GM12878 (cell line): ENCODE results near the gene WWOX. TPM values are rescaled to one million over a fixed set of nuclear protein-coding genes. Genes with fewer than 3 reads are reported as not detected.

ENCODE experiments used
- ATAC-seq: fragments of 200-7000 bp; cut with Tn5 transposase; 3 replicates; pipeline ENCODE4 v1.9.1; 2020; ENCODE audit warnings: mild to moderate bottlenecking, moderate library complexity
- BruUV-seq: library from RNA; stranded (reverse); fragments of 400-500 nt; replicated peaks from 2 replicates; lab custom pipeline; 2021; lab: Mats Ljungman, UMichigan
- CTCF ChIA-PET: fragments of 300-600 bp; sonication (Branson Sonifier 250); formaldehyde crosslinking; extraction: SDS; loops from one replicate; lab custom pipeline; 2021; ENCODE audit warnings: inconsistent platforms; lab: Yijun Ruan, JAX
- POLR2A ChIA-PET: fragments of 350-600 bp; formaldehyde crosslinking; extraction: SDS; loops from one replicate; lab custom pipeline; 2021; ENCODE audit warnings: inconsistent platforms; lab: Charles Lee
- RAD21 ChIA-PET: fragments of 300-600 bp; sonication (Branson Sonifier 250); formaldehyde crosslinking; loops from one replicate; lab custom pipeline; 2023; ENCODE audit warnings: antibody characterized with exemption; ENCODE audit not compliant: unreplicated experiment; lab: Charles Lee
- SMC1A ChIA-PET: fragments of 300-600 bp; sonication (Branson Sonifier 250); formaldehyde crosslinking; loops from one replicate; lab custom pipeline; 2023; ENCODE audit not compliant: unreplicated experiment, uncharacterized antibody; lab: Charles Lee
- DNase-seq: peaks from one replicate; pipeline ENCODE4 v3.0.0-alpha.2; 2011; ENCODE audit warnings: low read depth, low spot score
- FAIRE-seq: peaks from 3 replicates; lab custom pipeline; 2011; peaks lifted over from hg19 to GRCh38; lab: Jason Lieb, UNC
- H2AFZ ChIP-seq: 2 replicates; pipeline ENCODE4 v1.6.0; 2011; ENCODE audit warnings: low read depth, low read length, control low read depth; ENCODE audit not compliant: control insufficient read depth
- H3K27ac ChIP-seq: 2 replicates; pipeline ENCODE4 v1.5.1; 2011; ENCODE audit warnings: control low read depth; ENCODE audit not compliant: control insufficient read depth, insufficient read depth
- H3K27me3 ChIP-seq, 2 experiments: replicated peaks in 1 of 2; 2 replicates each; pipeline versions ENCODE4 v1.6.0 to v1.6.1; 2011; ENCODE audit warnings: low read length in 1 of 2; ENCODE audit not compliant: control insufficient read depth in 2 of 2, insufficient read depth in 2 of 2
- H3K36me3 ChIP-seq, 2 experiments: 2 replicates each; pipeline ENCODE4 v1.5.1; 2011; ENCODE audit warnings: low read length in 1 of 2; ENCODE audit not compliant: control insufficient read depth in 2 of 2, insufficient read depth in 2 of 2
- H3K4me1 ChIP-seq: 2 replicates; pipeline ENCODE4 v1.6.1; 2011; ENCODE audit warnings: mild to moderate bottlenecking, low read length, moderate library complexity, mixed read lengths; ENCODE audit not compliant: control insufficient read depth, insufficient read depth
- H3K4me2 ChIP-seq: 2 replicates; pipeline ENCODE4 v1.6.0; 2011; ENCODE audit warnings: control low read depth; ENCODE audit not compliant: control insufficient read depth, insufficient read depth
- H3K4me3 ChIP-seq: fragments of 200-600 bp; sonication (generic); 2 replicates; pipeline ENCODE4 v1.5.1; 2016
- H3K79me2 ChIP-seq: 2 replicates; pipeline ENCODE4 v1.6.0; 2011; ENCODE audit warnings: low read length; ENCODE audit not compliant: control insufficient read depth, insufficient read depth
- H3K9ac ChIP-seq: 2 replicates; pipeline ENCODE4 v1.8.0; 2011; ENCODE audit warnings: low read length, control low read depth, mixed read lengths; ENCODE audit not compliant: control insufficient read depth, insufficient read depth
- H3K9me3 ChIP-seq: replicated peaks from 3 replicates; pipeline ENCODE4 v1.5.1; 2011; ENCODE audit warnings: mild to moderate bottlenecking, low read length; ENCODE audit not compliant: control insufficient read depth, insufficient read depth
- H4K20me1 ChIP-seq: 2 replicates; pipeline ENCODE4 v1.6.0; 2011; ENCODE audit not compliant: control insufficient read depth, insufficient read depth
- BACH1 ChIP-seq: fragments of 450-650 bp; IDR thresholded peaks from 2 replicates; pipeline ENCODE4 v1.6.1; 2017; ENCODE audit warnings: mild to moderate bottlenecking, borderline replicate concordance
- BCLAF1 ChIP-seq: fragments of 450-650 bp; IDR thresholded peaks from 2 replicates; pipeline ENCODE4 v1.6.1; 2017; ENCODE audit warnings: antibody characterized with exemption, mild to moderate bottlenecking, moderate library complexity
- CBX3 ChIP-seq: fragments of 200-600 bp; sonication (generic); IDR thresholded peaks from 2 replicates; pipeline ENCODE4 v1.6.1; 2016; ENCODE audit warnings: low read depth, borderline replicate concordance
- ETV6 ChIP-seq, 2 experiments: fragments of 450-650 bp in 1 of 2; IDR thresholded peaks in 1 of 2; conservative IDR thresholded peaks in 1 of 2; 2 replicates each; pipeline ENCODE4 v1.6.1; 2014; ENCODE audit warnings: antibody characterized with exemption in 1 of 2, borderline replicate concordance in 1 of 2, low read depth in 1 of 2, mild to moderate bottlenecking in 1 of 2, moderate library complexity in 1 of 2
- KDM1A ChIP-seq: fragments of 200-600 bp; sonication (generic); IDR thresholded peaks from 2 replicates; pipeline ENCODE4 v1.6.1; 2016; ENCODE audit warnings: borderline replicate concordance
- MYC ChIP-seq: IDR thresholded peaks from 2 replicates; pipeline ENCODE4 v1.6.1; 2011; ENCODE audit warnings: mild to moderate bottlenecking, low read length, moderate library complexity, inconsistent platforms; ENCODE audit not compliant: insufficient read depth, insufficient replicate concordance, insufficient read length, severe bottlenecking
- PBX3 ChIP-seq: IDR thresholded peaks from 2 replicates; pipeline ENCODE4 v1.6.1; 2011; ENCODE audit warnings: mild to moderate bottlenecking, low read depth, low read length, moderate library complexity; ENCODE audit not compliant: insufficient replicate concordance
- SMARCA5 ChIP-seq: fragments of 450-650 bp; IDR thresholded peaks from 2 replicates; pipeline ENCODE4 v1.6.1; 2017; ENCODE audit warnings: mild to moderate bottlenecking
- SUZ12 ChIP-seq: fragments of 200-600 bp; sonication (generic); IDR thresholded peaks from one replicate; pipeline ENCODE4 v1.6.1; 2018; ENCODE audit warnings: antibody characterized with exemption, mild to moderate bottlenecking; ENCODE audit not compliant: unreplicated experiment
- TCF3 ChIP-seq: IDR thresholded peaks from 2 replicates; pipeline ENCODE4 v1.6.1; 2012; ENCODE audit warnings: low read depth, mild to moderate bottlenecking, low read length, borderline replicate concordance; ENCODE audit not compliant: insufficient read depth
- ZNF384 ChIP-seq: IDR thresholded peaks from 2 replicates; pipeline ENCODE4 v1.6.1; 2012; ENCODE audit warnings: low read depth, mild to moderate bottlenecking, low read length, improper control_type of control experiment, borderline replicate concordance
- whole genome bisulfite sequencing: methylation state at CpG from one replicate; pipeline ENCODE4 v1.1.6; 2016; ENCODE audit warnings: low lambda C conversion rate; ENCODE audit not compliant: insufficient replicate concordance, insufficient coverage; ENCODE audit errors: missing lambda C conversion rate; 5-methylcytosine and 5-hydroxymethylcytosine counted together
- in situ Hi-C: fragments of 300-500 bp; cut with MboI; formaldehyde crosslinking; loops from 9 replicates; pipeline ENCODE4 v1.14.3; 2018; ENCODE audit warnings: mixed read lengths
- intact Hi-C: fragments of 100-400 bp; cut with micrococcal nuclease; formaldehyde crosslinking; loops from one replicate; pipeline ENCODE4 v1.14.2; 2022; ENCODE audit not compliant: unreplicated experiment
- polyA plus RNA-seq, 11 experiments: library from polyadenylated mRNA; depleted of rRNA in 4 of 11; unstranded in 6 of 11; stranded (reverse) in 5 of 11; fragments of >200 nt; fragmentation: Nextera tagmentation in 4 of 11; fragmentation: Illumina TruSeq in 1 of 11; extraction: Ambion mirVana in 4 of 11; extraction: Trizol in 1 of 11; gene quantifications; 1 replicate in 1 of 11; 2 replicates in 10 of 11; pipeline versions ENCODE4 v1.2.1 to v1.2.3, GENCODE V29; 2011 to 2016; ENCODE audit warnings: inconsistent platforms in 2 of 11, missing spikeins in 2 of 11, low read depth in 1 of 11
- total RNA-seq, 4 experiments: library from RNA; depleted of rRNA in 3 of 4; stranded (reverse); fragments of >200 nt in 3 of 4; fragmentation: Illumina TruSeq in 1 of 4; extraction: Trizol in 1 of 4; gene quantifications; 2 replicates each; pipeline versions ENCODE4 v1.2.1 to v1.2.3, GENCODE V29; 2013 to 2021
- TF ChIP-seq, protein P1 (sequence below): IDR thresholded peaks from 2 replicates; pipeline ENCODE4 v1.6.1; 2012; ENCODE audit warnings: mild to moderate bottlenecking, low read depth, low read length

WWOX gene
- total and polyA plus RNA-seq, 10 of the 15 experiments (the other 5 are each of a cell fraction or from before 2014, with no cell fraction given) = 2.8 to 24.4 (median 17.8) TPM

- H2AFZ ChIP-seq = no peak overlapping the region
- POLR2A ChIA-PET = no interaction called here
- no peaks in the 10 kb centered on the region for H3K27me3 ChIP-seq
- H3K4me3 ChIP-seq = no peak overlapping the region
- DNase-seq (no peak), ATAC-seq (no peak), FAIRE-seq (no peak)
- no peaks in the 10 kb centered on the region for H3K36me3 ChIP-seq
- TF ChIP-seq TCF3 = no peak
- no peak for TF ChIP-seq MYC
- TF ChIP-seq ETV6 (conservative IDR thresholded peaks at IDR 0.05 in 1 of 2, IDR thresholded peaks at IDR 0.05 in 1 of 2; ENCODE audit: borderline replicate concordance in 1 of 2, low read depth in 1 of 2) = no peak
- no peak for TF ChIP-seq SMARCA5
- TF ChIP-seq BACH1 = no peak
- TF ChIP-seq PBX3 = no peak
- TF ChIP-seq KDM1A = no peak
- TF ChIP-seq CBX3 = no peak
- TF ChIP-seq, protein P1, sequence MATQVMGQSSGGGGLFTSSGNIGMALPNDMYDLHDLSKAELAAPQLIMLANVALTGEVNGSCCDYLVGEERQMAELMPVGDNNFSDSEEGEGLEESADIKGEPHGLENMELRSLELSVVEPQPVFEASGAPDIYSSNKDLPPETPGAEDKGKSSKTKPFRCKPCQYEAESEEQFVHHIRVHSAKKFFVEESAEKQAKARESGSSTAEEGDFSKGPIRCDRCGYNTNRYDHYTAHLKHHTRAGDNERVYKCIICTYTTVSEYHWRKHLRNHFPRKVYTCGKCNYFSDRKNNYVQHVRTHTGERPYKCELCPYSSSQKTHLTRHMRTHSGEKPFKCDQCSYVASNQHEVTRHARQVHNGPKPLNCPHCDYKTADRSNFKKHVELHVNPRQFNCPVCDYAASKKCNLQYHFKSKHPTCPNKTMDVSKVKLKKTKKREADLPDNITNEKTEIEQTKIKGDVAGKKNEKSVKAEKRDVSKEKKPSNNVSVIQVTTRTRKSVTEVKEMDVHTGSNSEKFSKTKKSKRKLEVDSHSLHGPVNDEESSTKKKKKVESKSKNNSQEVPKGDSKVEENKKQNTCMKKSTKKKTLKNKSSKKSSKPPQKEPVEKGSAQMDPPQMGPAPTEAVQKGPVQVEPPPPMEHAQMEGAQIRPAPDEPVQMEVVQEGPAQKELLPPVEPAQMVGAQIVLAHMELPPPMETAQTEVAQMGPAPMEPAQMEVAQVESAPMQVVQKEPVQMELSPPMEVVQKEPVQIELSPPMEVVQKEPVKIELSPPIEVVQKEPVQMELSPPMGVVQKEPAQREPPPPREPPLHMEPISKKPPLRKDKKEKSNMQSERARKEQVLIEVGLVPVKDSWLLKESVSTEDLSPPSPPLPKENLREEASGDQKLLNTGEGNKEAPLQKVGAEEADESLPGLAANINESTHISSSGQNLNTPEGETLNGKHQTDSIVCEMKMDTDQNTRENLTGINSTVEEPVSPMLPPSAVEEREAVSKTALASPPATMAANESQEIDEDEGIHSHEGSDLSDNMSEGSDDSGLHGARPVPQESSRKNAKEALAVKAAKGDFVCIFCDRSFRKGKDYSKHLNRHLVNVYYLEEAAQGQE = no peak
- no peak for TF ChIP-seq ZNF384
- no peak for TF ChIP-seq BCLAF1
- no peak for TF ChIP-seq SUZ12
- H3K79me2 ChIP-seq = no peaks in the 10 kb centered on the region
- CTCF ChIA-PET = no interaction called here
- BruUV-seq = no TSS peak
- WGBS = 54% methylated on average over 2 of the region's 2 CpGs
- SMC1A ChIA-PET = interaction anchor here (0.6 to 1.0 kb wide), 2 partner anchors 9 to 86 kb away, joined by 3 read pairs; no protein-coding TSS in a partner anchor
- no peaks in the 10 kb centered on the region for H3K4me1 ChIP-seq
- no peak overlapping the region for H3K9ac ChIP-seq
- in situ Hi-C loops = no loop called here
- intact Hi-C loops = no loop called here
- H4K20me1 ChIP-seq = no peaks in the 10 kb centered on the region
- RAD21 ChIA-PET = no interaction called here
- no peak overlapping the region for H3K27ac ChIP-seq
- no peaks in the 10 kb centered on the region for H3K9me3 ChIP-seq
- H3K4me2 ChIP-seq = no peak overlapping the region
Measured at GRCh38 chr16:78211946-78212345, 112.5 kb downstream of the WWOX start.
